GM12878 (cell line): ENCODE measurements around the gene TMEM26. TPM values are rescaled to one million over a fixed set of nuclear protein-coding genes. Genes with fewer than 3 reads are reported as not detected.

Source experiments
- ATAC-seq: fragments of 200-7000 bp; cut with Tn5 transposase; 3 replicates; pipeline ENCODE4 v1.9.1; 2020; ENCODE audit warnings: mild to moderate bottlenecking, moderate library complexity
- BruUV-seq: library from RNA; stranded (reverse); fragments of 400-500 nt; replicated peaks from 2 replicates; lab custom pipeline; 2021; lab: Mats Ljungman, UMichigan
- CTCF ChIA-PET: fragments of 300-600 bp; sonication (Branson Sonifier 250); formaldehyde crosslinking; extraction: SDS; loops from one replicate; lab custom pipeline; 2021; ENCODE audit warnings: inconsistent platforms; lab: Yijun Ruan, JAX
- POLR2A ChIA-PET: fragments of 350-600 bp; formaldehyde crosslinking; extraction: SDS; loops from one replicate; lab custom pipeline; 2021; ENCODE audit warnings: inconsistent platforms; lab: Charles Lee
- RAD21 ChIA-PET: fragments of 300-600 bp; sonication (Branson Sonifier 250); formaldehyde crosslinking; loops from one replicate; lab custom pipeline; 2023; ENCODE audit warnings: antibody characterized with exemption; ENCODE audit not compliant: unreplicated experiment; lab: Charles Lee
- SMC1A ChIA-PET: fragments of 300-600 bp; sonication (Branson Sonifier 250); formaldehyde crosslinking; loops from one replicate; lab custom pipeline; 2023; ENCODE audit not compliant: unreplicated experiment, uncharacterized antibody; lab: Charles Lee
- DNase-seq: peaks from one replicate; pipeline ENCODE4 v3.0.0-alpha.2; 2011; ENCODE audit warnings: low read depth, low spot score
- FAIRE-seq: peaks from 3 replicates; lab custom pipeline; 2011; peaks lifted over from hg19 to GRCh38; lab: Jason Lieb, UNC
- H2AFZ ChIP-seq: 2 replicates; pipeline ENCODE4 v1.6.0; 2011; ENCODE audit warnings: low read depth, low read length, control low read depth; ENCODE audit not compliant: control insufficient read depth
- H3K27ac ChIP-seq: 2 replicates; pipeline ENCODE4 v1.5.1; 2011; ENCODE audit warnings: control low read depth; ENCODE audit not compliant: control insufficient read depth, insufficient read depth
- H3K27me3 ChIP-seq, 2 experiments: replicated peaks in 1 of 2; 2 replicates each; pipeline versions ENCODE4 v1.6.0 to v1.6.1; 2011; ENCODE audit warnings: low read length in 1 of 2; ENCODE audit not compliant: control insufficient read depth in 2 of 2, insufficient read depth in 2 of 2
- H3K36me3 ChIP-seq, 2 experiments: 2 replicates each; pipeline ENCODE4 v1.5.1; 2011; ENCODE audit warnings: low read length in 1 of 2; ENCODE audit not compliant: control insufficient read depth in 2 of 2, insufficient read depth in 2 of 2
- H3K4me1 ChIP-seq: 2 replicates; pipeline ENCODE4 v1.6.1; 2011; ENCODE audit warnings: mild to moderate bottlenecking, low read length, moderate library complexity, mixed read lengths; ENCODE audit not compliant: control insufficient read depth, insufficient read depth
- H3K4me2 ChIP-seq: 2 replicates; pipeline ENCODE4 v1.6.0; 2011; ENCODE audit warnings: control low read depth; ENCODE audit not compliant: control insufficient read depth, insufficient read depth
- H3K4me3 ChIP-seq: fragments of 200-600 bp; sonication (generic); 2 replicates; pipeline ENCODE4 v1.5.1; 2016
- H3K79me2 ChIP-seq: 2 replicates; pipeline ENCODE4 v1.6.0; 2011; ENCODE audit warnings: low read length; ENCODE audit not compliant: control insufficient read depth, insufficient read depth
- H3K9ac ChIP-seq: 2 replicates; pipeline ENCODE4 v1.8.0; 2011; ENCODE audit warnings: low read length, control low read depth, mixed read lengths; ENCODE audit not compliant: control insufficient read depth, insufficient read depth
- H3K9me3 ChIP-seq: replicated peaks from 3 replicates; pipeline ENCODE4 v1.5.1; 2011; ENCODE audit warnings: mild to moderate bottlenecking, low read length; ENCODE audit not compliant: control insufficient read depth, insufficient read depth
- H4K20me1 ChIP-seq: 2 replicates; pipeline ENCODE4 v1.6.0; 2011; ENCODE audit not compliant: control insufficient read depth, insufficient read depth
- HCFC1 ChIP-seq: fragments of 150-350 bp; IDR thresholded peaks from 2 replicates; pipeline ENCODE4 v1.6.1; 2014; ENCODE audit warnings: low read length
- IRF5 ChIP-seq: fragments of 450-650 bp; IDR thresholded peaks from 2 replicates; pipeline ENCODE4 v1.6.1; 2017; ENCODE audit warnings: borderline replicate concordance
- MYC ChIP-seq: IDR thresholded peaks from 2 replicates; pipeline ENCODE4 v1.6.1; 2011; ENCODE audit warnings: mild to moderate bottlenecking, low read length, moderate library complexity, inconsistent platforms; ENCODE audit not compliant: insufficient read depth, insufficient replicate concordance, insufficient read length, severe bottlenecking
- PBX3 ChIP-seq: IDR thresholded peaks from 2 replicates; pipeline ENCODE4 v1.6.1; 2011; ENCODE audit warnings: mild to moderate bottlenecking, low read depth, low read length, moderate library complexity; ENCODE audit not compliant: insufficient replicate concordance
- POU2F2 ChIP-seq: IDR thresholded peaks from 3 replicates; pipeline ENCODE4 v1.6.1; 2011; ENCODE audit warnings: low read depth, mild to moderate bottlenecking, low read length, borderline replicate concordance
- SUPT20H ChIP-seq: IDR thresholded peaks from 2 replicates; pipeline ENCODE4 v1.6.1; 2011; ENCODE audit warnings: low read depth, mild to moderate bottlenecking, low read length, moderate library complexity, borderline replicate concordance; ENCODE audit not compliant: control insufficient read depth
- USF1 ChIP-seq: IDR thresholded peaks from 2 replicates; pipeline ENCODE4 v1.6.1; 2011; ENCODE audit warnings: borderline replicate concordance, low read depth, mild to moderate bottlenecking, moderate library complexity, mixed read lengths, low read length; ENCODE audit not compliant: insufficient read depth; ENCODE audit errors: extremely low read length
- ZZZ3 ChIP-seq: IDR thresholded peaks from 2 replicates; pipeline ENCODE4 v1.6.1; 2011; ENCODE audit warnings: low read depth; ENCODE audit not compliant: control insufficient read depth, insufficient read length
- WGBS: methylation state at CpG from one replicate; pipeline ENCODE4 v1.1.6; 2016; ENCODE audit warnings: low lambda C conversion rate; ENCODE audit not compliant: insufficient replicate concordance, insufficient coverage; ENCODE audit errors: missing lambda C conversion rate; 5-methylcytosine and 5-hydroxymethylcytosine counted together
- in situ Hi-C: fragments of 300-500 bp; cut with MboI; formaldehyde crosslinking; loops from 9 replicates; pipeline ENCODE4 v1.14.3; 2018; ENCODE audit warnings: mixed read lengths
- intact Hi-C: fragments of 100-400 bp; cut with micrococcal nuclease; formaldehyde crosslinking; loops from one replicate; pipeline ENCODE4 v1.14.2; 2022; ENCODE audit not compliant: unreplicated experiment
- polyA plus RNA-seq, 11 experiments: library from polyadenylated mRNA; depleted of rRNA in 4 of 11; unstranded in 6 of 11; stranded (reverse) in 5 of 11; fragments of >200 nt; fragmentation: Nextera tagmentation in 4 of 11; fragmentation: Illumina TruSeq in 1 of 11; extraction: Ambion mirVana in 4 of 11; extraction: Trizol in 1 of 11; gene quantifications; 1 replicate in 1 of 11; 2 replicates in 10 of 11; pipeline versions ENCODE4 v1.2.1 to v1.2.3, GENCODE V29; 2011 to 2016; ENCODE audit warnings: inconsistent platforms in 2 of 11, missing spikeins in 2 of 11, low read depth in 1 of 11
- total RNA-seq, 4 experiments: library from RNA; depleted of rRNA in 3 of 4; stranded (reverse); fragments of >200 nt in 3 of 4; fragmentation: Illumina TruSeq in 1 of 4; extraction: Trizol in 1 of 4; gene quantifications; 2 replicates each; pipeline versions ENCODE4 v1.2.1 to v1.2.3, GENCODE V29; 2013 to 2021

Gene TMEM26
- total and polyA plus RNA-seq, 10 of the 15 experiments (the other 5 are each of a cell fraction or from before 2014, with no cell fraction given) = not detected

- TF ChIP-seq MYC (no peak), PBX3 (no peak)
- TF ChIP-seq, all 136 proteins: peak for 0
These were observed 76.8 kb downstream of the TMEM26 start (continued) for GRCh38 chr10:61376377-61376776.

GRCh38 chr10:61366365-61366764 is 86.8 kb downstream of the TMEM26 start:
- POLR2A ChIA-PET = no interaction called here
- no peak overlapping the region for H3K9ac ChIP-seq
- H3K27ac ChIP-seq = no peak overlapping the region
- no peak for FAIRE-seq
- SMC1A ChIA-PET = no interaction called here
- no peak overlapping the region for H3K4me3 ChIP-seq
- no peaks in the 10 kb centered on the region for H3K79me2 ChIP-seq
- H3K27me3 ChIP-seq = no peaks in the 10 kb centered on the region
- no peak overlapping the region for H3K4me2 ChIP-seq
- TF ChIP-seq ZZZ3 (no peak), POU2F2 (no peak)
- TF ChIP-seq, all 136 proteins: peak for 0
- no peaks in the 10 kb centered on the region for H3K36me3 ChIP-seq
- no peaks in the 10 kb centered on the region for H3K4me1 ChIP-seq
- 0% methylated on average over 1 of the region's 1 CpG for whole genome bisulfite sequencing
- CTCF ChIA-PET = no interaction called here
- no peak overlapping the region for H2AFZ ChIP-seq
- no peak for ATAC-seq
- H3K9me3 ChIP-seq = no peaks in the 10 kb centered on the region
- H4K20me1 ChIP-seq = no peaks in the 10 kb centered on the region
- intact Hi-C loops = no loop called here
- RAD21 ChIA-PET = no interaction called here
- no TSS peak for BruUV-seq
- in situ Hi-C loops = no loop called here
- no peak for DNase-seq

GRCh38 chr10:61364619-61365018 is 88.6 kb downstream of the TMEM26 start:
- no TSS peak for BruUV-seq
- no peak overlapping the region for H3K27ac ChIP-seq
- H3K4me3 ChIP-seq = no peak overlapping the region
- no peaks in the 10 kb centered on the region for H4K20me1 ChIP-seq
- no peak overlapping the region for H3K9ac ChIP-seq
- no peak for DNase-seq
- no peak for FAIRE-seq
- no peaks in the 10 kb centered on the region for H3K36me3 ChIP-seq
- H3K4me2 ChIP-seq = no peak overlapping the region
- no peak for ATAC-seq
- ChIA-PET POLR2A (no interaction called here), SMC1A (no interaction called here), RAD21 (no interaction called here), CTCF (no interaction called here)
- H3K27me3 ChIP-seq = no peaks in the 10 kb centered on the region
- no peaks in the 10 kb centered on the region for H3K4me1 ChIP-seq
- intact Hi-C loops = no loop called here
- no peaks in the 10 kb centered on the region for H3K79me2 ChIP-seq
- in situ Hi-C loops = no loop called here
- 18% methylated on average over 2 of the region's 2 CpGs for WGBS
- H2AFZ ChIP-seq = no peak overlapping the region
- H3K9me3 ChIP-seq = no peaks in the 10 kb centered on the region
- TF ChIP-seq MYC = no peak
- TF ChIP-seq IRF5 = no peak
- TF ChIP-seq HCFC1 = no peak
- TF ChIP-seq USF1 = no peak
- no peak for TF ChIP-seq SUPT20H
